Liver (tissue), 9 donors: Measurements from ENCODE around the gene DOCK9. TPM values are rescaled to one million over a fixed set of nuclear protein-coding genes. Genes with fewer than 3 reads are reported as not detected.

Experiments
- DNase-seq: peaks from one replicate; pipeline ENCODE4 v3.0.0-alpha.2; 2017; ENCODE audit warnings: low spot score
- H3K27ac ChIP-seq, 2 donors: one replicate each; pipeline ENCODE4 v1.7.0; 2013; ENCODE audit warnings: inconsistent platforms in 2 of 2, low read length in 2 of 2, control low read depth in 1 of 2, low read depth in 1 of 2, mild to moderate bottlenecking in 1 of 2
- H3K27me3 ChIP-seq, 4 donors: one replicate each; pipeline versions ENCODE4 v1.6.1 to v1.7.0; 2013; ENCODE audit warnings: low read length in 3 of 4, inconsistent platforms in 1 of 4, mild to moderate bottlenecking in 1 of 4, moderate library complexity in 1 of 4; ENCODE audit not compliant: control insufficient read depth in 4 of 4, insufficient read depth in 4 of 4
- H3K36me3 ChIP-seq, 4 donors: one replicate each; pipeline versions ENCODE4 v1.6.1 to v1.7.0; 2013; ENCODE audit warnings: low read length in 3 of 4, mild to moderate bottlenecking in 3 of 4, low read depth in 1 of 4, moderate library complexity in 1 of 4; ENCODE audit not compliant: control insufficient read depth in 4 of 4, insufficient read depth in 3 of 4
- H3K4me1 ChIP-seq, 4 donors: one replicate each; pipeline versions ENCODE4 v1.6.1 to v1.7.0; 2013; ENCODE audit warnings: low read length in 3 of 4, mild to moderate bottlenecking in 3 of 4, moderate library complexity in 1 of 4; ENCODE audit not compliant: control insufficient read depth in 4 of 4, insufficient read depth in 4 of 4
- H3K4me3 ChIP-seq, 3 donors: one replicate each; pipeline versions ENCODE4 v1.6.1 to v1.7.0; 2013; ENCODE audit warnings: low read length in 3 of 3, control low read depth in 1 of 3, low read depth in 1 of 3, mild to moderate bottlenecking in 1 of 3
- H3K9ac ChIP-seq, 2 donors: one replicate each; pipeline ENCODE4 v1.7.0; 2013; ENCODE audit warnings: low read length in 2 of 2, mild to moderate bottlenecking in 2 of 2, moderate library complexity in 2 of 2, control low read depth in 1 of 2, low read depth in 1 of 2
- H3K9me3 ChIP-seq, 4 donors: one replicate each; pipeline versions ENCODE4 v1.6.1 to v1.7.0; 2013; ENCODE audit warnings: low read length in 3 of 4; ENCODE audit not compliant: control insufficient read depth in 4 of 4
- ATF3 ChIP-seq: IDR thresholded peaks from 2 replicates; pipeline ENCODE4 v1.6.1; 2016; ENCODE audit warnings: antibody characterized with exemption
- CTCF ChIP-seq: fragments of 150-350 bp; IDR thresholded peaks from 2 replicates; pipeline ENCODE4 v1.5.1; 2017; ENCODE audit warnings: improper control_type of control experiment, low read depth, low read length; ENCODE audit not compliant: missing input control
- FOXA1 ChIP-seq: IDR thresholded peaks from 2 replicates; pipeline ENCODE4 v1.6.1; 2016; ENCODE audit warnings: antibody characterized with exemption
- FOXA2 ChIP-seq: IDR thresholded peaks from 2 replicates; pipeline ENCODE4 v1.6.1; 2016; ENCODE audit warnings: antibody characterized with exemption
- GABPA ChIP-seq, 2 donors: IDR thresholded peaks in 1 of 2; conservative IDR thresholded peaks in 1 of 2; 2 replicates each; pipeline ENCODE4 v1.6.1; 2016; ENCODE audit warnings: antibody characterized with exemption in 2 of 2, mild to moderate bottlenecking in 1 of 2, moderate library complexity in 1 of 2
- HNF4A ChIP-seq, 2 donors: conservative IDR thresholded peaks; 2 replicates each; pipeline ENCODE4 v1.6.1; 2016; ENCODE audit warnings: antibody characterized with exemption in 2 of 2, mild to moderate bottlenecking in 2 of 2
- HNF4G ChIP-seq: IDR thresholded peaks from 2 replicates; pipeline ENCODE4 v1.6.1; 2016; ENCODE audit warnings: antibody characterized with exemption
- JUND ChIP-seq, 2 donors: IDR thresholded peaks; 2 replicates each; pipeline ENCODE4 v1.6.1; 2016; ENCODE audit warnings: antibody characterized with exemption in 2 of 2
- MAX ChIP-seq: IDR thresholded peaks from 2 replicates; pipeline ENCODE4 v1.6.1; 2016; ENCODE audit warnings: antibody characterized with exemption
- RAD21 ChIP-seq, 2 donors: IDR thresholded peaks; 2 replicates each; pipeline ENCODE4 v1.6.1; 2016; ENCODE audit warnings: antibody characterized with exemption in 2 of 2, mild to moderate bottlenecking in 2 of 2
- REST ChIP-seq: IDR thresholded peaks from 2 replicates; pipeline ENCODE4 v1.6.1; 2016; ENCODE audit warnings: antibody characterized with exemption, mild to moderate bottlenecking
- RXRA ChIP-seq, 2 donors: IDR thresholded peaks; 2 replicates each; pipeline ENCODE4 v1.6.1; 2017 to 2018; ENCODE audit warnings: antibody characterized with exemption in 2 of 2, mild to moderate bottlenecking in 1 of 2
- SP1 ChIP-seq: IDR thresholded peaks from 2 replicates; pipeline ENCODE4 v1.6.1; 2018; ENCODE audit warnings: antibody characterized with exemption, mild to moderate bottlenecking
- YY1 ChIP-seq: IDR thresholded peaks from 2 replicates; pipeline ENCODE4 v1.6.1; 2016; ENCODE audit warnings: antibody characterized with exemption, mild to moderate bottlenecking
- WGBS: extraction: QIAGEN DNeasy Blood & Tissue Kit; methylation state at CpG from one replicate; pipeline ENCODE4 v1.1.7; 2013; 5-methylcytosine and 5-hydroxymethylcytosine counted together
- polyA plus RNA-seq, 2 donors: library from polyadenylated mRNA; stranded (reverse) in 1 of 2; unstranded in 1 of 2; fragments of 200-250 nt in 1 of 2; fragments of >200 nt in 1 of 2; fragmentation: Nextera tagmentation in 1 of 2; extraction: Ambion mirVana in 1 of 2; gene quantifications; one replicate each; pipeline versions ENCODE4 v1.2.1 to v1.2.3, GENCODE V29; 2013 to 2015
- total RNA-seq, 2 donors: library from RNA; depleted of rRNA; stranded (reverse); fragments of >200 nt; gene quantifications; one replicate each; pipeline ENCODE4 v1.2.3, GENCODE V29; 2014
- donor health status: healthy.
- donor health status: healthy.
- donor health status: healthy.
- donor health status: healthy.
- donor health status: healthy.

The DOCK9 gene
- total and polyA plus RNA-seq, 4 donors = 5.4 to 31.3 (median 10.6) TPM

GRCh38 chr13:98983182-98983581 lies 5.3 kb upstream of the DOCK9 start:
- no peak for DNase-seq
- TF ChIP-seq CTCF (no peak), MAX (no peak), REST (no peak), SP1 (no peak), ATF3 (no peak), FOXA2 (no peak), FOXA1 (no peak), RAD21 (IDR thresholded peaks at IDR 0.05) (no peak), GABPA (IDR thresholded peaks at IDR 0.05 in 1 of 2, conservative IDR thresholded peaks at IDR 0.05 in 1 of 2) (no peak), JUND (IDR thresholded peaks at IDR 0.05) (no peak), RXRA (IDR thresholded peaks at IDR 0.05) (no peak)

GRCh38 chr13:98981369-98982080 lies 3.7 kb upstream of the DOCK9 start:
- WGBS = 85% methylated on average over 9 of the region's 9 CpGs
- Histone ChIP-seq H3K27me3 (no peaks in the 10 kb centered on the region), H3K36me3 (no peaks in the 10 kb centered on the region), H3K9me3 (no peaks in the 10 kb centered on the region), H3K4me3 (no peak overlapping the region), H3K27ac (no peak overlapping the region), H3K4me1 (peaks cover 3 to 29% (median 14%) of the 10 kb centered on the region in 4 donors), H3K9ac (no peak overlapping the region)
- no peak for TF ChIP-seq HNF4G
- TF ChIP-seq CTCF = no peak
- TF ChIP-seq YY1 = no peak
- no peak for TF ChIP-seq JUND (IDR thresholded peaks at IDR 0.05)
- no peak for TF ChIP-seq SP1
- no peak for TF ChIP-seq FOXA1
- TF ChIP-seq HNF4A (conservative IDR thresholded peaks at IDR 0.05) = no peak
- DNase-seq = no peak

More at GRCh38 chr13:98983182-98983581, 5.3 kb upstream of the DOCK9 start:
- Histone ChIP-seq H3K27ac (no peak overlapping the region), H3K4me3 (no peak overlapping the region), H3K9me3 (no peaks in the 10 kb centered on the region), H3K27me3 (no peaks in the 10 kb centered on the region), H3K4me1 (peaks cover 3 to 22% (median 11%) of the 10 kb centered on the region in 4 donors), H3K36me3 (no peaks in the 10 kb centered on the region), H3K9ac (no peak overlapping the region)
- 85% methylated on average over 5 of the region's 5 CpGs for WGBS
